GM12878 (cell line): ENCODE data around the gene JAG2. TPM values are rescaled to one million over a fixed set of nuclear protein-coding genes. Genes with fewer than 3 reads are reported as not detected.

Experiments
- CBX3 ChIP-seq: fragments of 200-600 bp; sonication (generic); IDR thresholded peaks from 2 replicates; pipeline ENCODE4 v1.6.1; 2016; ENCODE audit warnings: low read depth, borderline replicate concordance
- EED ChIP-seq: sonication (generic); IDR thresholded peaks from 2 replicates; pipeline ENCODE4 v1.6.1; 2016; ENCODE audit warnings: antibody characterized with exemption, low read depth
- ESRRA ChIP-seq: IDR thresholded peaks from 2 replicates; pipeline ENCODE4 v1.6.1; 2012; ENCODE audit warnings: mild to moderate bottlenecking, low read length, improper control_type of control experiment
- IRF4 ChIP-seq: IDR thresholded peaks from 2 replicates; pipeline ENCODE4 v1.6.1; 2011; ENCODE audit warnings: low read depth, low read length
- NBN ChIP-seq: fragments of 450-650 bp; IDR thresholded peaks from 2 replicates; pipeline ENCODE4 v1.6.1; 2016
- NFYA ChIP-seq: IDR thresholded peaks from 2 replicates; pipeline ENCODE4 v1.6.1; 2011; ENCODE audit warnings: low read depth, mild to moderate bottlenecking, low read length, improper control_type of control experiment, borderline replicate concordance
- SMAD1 ChIP-seq: fragments of 450-650 bp; IDR thresholded peaks from 2 replicates; pipeline ENCODE4 v1.6.1; 2018; ENCODE audit warnings: mild to moderate bottlenecking, low read depth; ENCODE audit not compliant: partially characterized antibody
- SREBF1 ChIP-seq: IDR thresholded peaks from 2 replicates; pipeline ENCODE4 v1.6.1; 2012; ENCODE audit warnings: mild to moderate bottlenecking, low read length
- ZSCAN29 ChIP-seq: fragments of 450-650 bp; IDR thresholded peaks from 2 replicates; pipeline ENCODE4 v1.6.1; 2017; ENCODE audit warnings: mild to moderate bottlenecking, moderate library complexity
- ZZZ3 ChIP-seq: IDR thresholded peaks from 2 replicates; pipeline ENCODE4 v1.6.1; 2011; ENCODE audit warnings: low read depth; ENCODE audit not compliant: control insufficient read depth, insufficient read length
- polyA plus RNA-seq, 11 experiments: library from polyadenylated mRNA; depleted of rRNA in 4 of 11; unstranded in 6 of 11; stranded (reverse) in 5 of 11; fragments of >200 nt; fragmentation: Nextera tagmentation in 4 of 11; fragmentation: Illumina TruSeq in 1 of 11; extraction: Ambion mirVana in 4 of 11; extraction: Trizol in 1 of 11; gene quantifications; 1 replicate in 1 of 11; 2 replicates in 10 of 11; pipeline versions ENCODE4 v1.2.1 to v1.2.3, GENCODE V29; 2011 to 2016; ENCODE audit warnings: inconsistent platforms in 2 of 11, missing spikeins in 2 of 11, low read depth in 1 of 11
- total RNA-seq, 4 experiments: library from RNA; depleted of rRNA in 3 of 4; stranded (reverse); fragments of >200 nt in 3 of 4; fragmentation: Illumina TruSeq in 1 of 4; extraction: Trizol in 1 of 4; gene quantifications; 2 replicates each; pipeline versions ENCODE4 v1.2.1 to v1.2.3, GENCODE V29; 2013 to 2021
- TF ChIP-seq, protein P1 (sequence below): fragments of 150-350 bp; IDR thresholded peaks from 2 replicates; pipeline ENCODE4 v1.6.1; 2014; ENCODE audit warnings: mild to moderate bottlenecking, low read depth, low read length
- TF ChIP-seq, protein P2 (sequence below): fragments of 450-650 bp; IDR thresholded peaks from 2 replicates; pipeline ENCODE4 v1.6.1; 2017; ENCODE audit warnings: mild to moderate bottlenecking, low read depth, inconsistent platforms; ENCODE audit not compliant: poor library complexity, severe bottlenecking
- TF ChIP-seq, protein P3 (sequence below): fragments of 450-650 bp; IDR thresholded peaks from 2 replicates; pipeline ENCODE4 v1.6.1; 2014; ENCODE audit warnings: mild to moderate bottlenecking

The JAG2 gene
- total and polyA plus RNA-seq, 10 of the 15 experiments (the other 5 are each of a cell fraction or from before 2014, with no cell fraction given), result 0.04 to 0.14 (median 0.06) TPM; not detected in 5

DNA sequence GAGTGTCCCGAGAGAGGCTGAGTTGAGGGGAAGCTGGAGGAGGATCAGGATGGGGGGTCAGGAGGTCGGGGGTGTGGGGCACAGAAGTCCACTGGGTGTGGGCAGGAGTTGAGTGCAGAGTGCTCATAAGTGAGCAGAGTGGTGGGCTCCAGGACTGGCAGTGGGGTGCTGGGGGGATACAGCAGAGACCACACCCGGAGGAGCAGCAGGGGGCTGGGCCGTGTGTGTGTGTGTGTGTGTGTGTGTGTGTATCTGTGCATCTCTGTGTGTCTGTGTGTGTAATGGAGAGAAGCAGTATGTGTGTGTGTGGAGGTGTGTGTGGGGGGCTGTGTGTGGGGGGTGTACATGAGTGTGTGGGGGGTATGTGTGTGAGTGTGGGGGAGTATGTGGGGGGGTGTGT, 17.4 kb upstream of the JAG2 start (continued):
- TF ChIP-seq, protein P1, sequence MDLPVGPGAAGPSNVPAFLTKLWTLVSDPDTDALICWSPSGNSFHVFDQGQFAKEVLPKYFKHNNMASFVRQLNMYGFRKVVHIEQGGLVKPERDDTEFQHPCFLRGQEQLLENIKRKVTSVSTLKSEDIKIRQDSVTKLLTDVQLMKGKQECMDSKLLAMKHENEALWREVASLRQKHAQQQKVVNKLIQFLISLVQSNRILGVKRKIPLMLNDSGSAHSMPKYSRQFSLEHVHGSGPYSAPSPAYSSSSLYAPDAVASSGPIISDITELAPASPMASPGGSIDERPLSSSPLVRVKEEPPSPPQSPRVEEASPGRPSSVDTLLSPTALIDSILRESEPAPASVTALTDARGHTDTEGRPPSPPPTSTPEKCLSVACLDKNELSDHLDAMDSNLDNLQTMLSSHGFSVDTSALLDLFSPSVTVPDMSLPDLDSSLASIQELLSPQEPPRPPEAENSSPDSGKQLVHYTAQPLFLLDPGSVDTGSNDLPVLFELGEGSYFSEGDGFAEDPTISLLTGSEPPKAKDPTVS, result no peak
- no peak for TF ChIP-seq ZSCAN29
- TF ChIP-seq NBN, result no peak
- TF ChIP-seq CBX3, result no peak
- no peak for TF ChIP-seq SREBF1
- no peak for TF ChIP-seq ESRRA
- TF ChIP-seq, protein P2, sequence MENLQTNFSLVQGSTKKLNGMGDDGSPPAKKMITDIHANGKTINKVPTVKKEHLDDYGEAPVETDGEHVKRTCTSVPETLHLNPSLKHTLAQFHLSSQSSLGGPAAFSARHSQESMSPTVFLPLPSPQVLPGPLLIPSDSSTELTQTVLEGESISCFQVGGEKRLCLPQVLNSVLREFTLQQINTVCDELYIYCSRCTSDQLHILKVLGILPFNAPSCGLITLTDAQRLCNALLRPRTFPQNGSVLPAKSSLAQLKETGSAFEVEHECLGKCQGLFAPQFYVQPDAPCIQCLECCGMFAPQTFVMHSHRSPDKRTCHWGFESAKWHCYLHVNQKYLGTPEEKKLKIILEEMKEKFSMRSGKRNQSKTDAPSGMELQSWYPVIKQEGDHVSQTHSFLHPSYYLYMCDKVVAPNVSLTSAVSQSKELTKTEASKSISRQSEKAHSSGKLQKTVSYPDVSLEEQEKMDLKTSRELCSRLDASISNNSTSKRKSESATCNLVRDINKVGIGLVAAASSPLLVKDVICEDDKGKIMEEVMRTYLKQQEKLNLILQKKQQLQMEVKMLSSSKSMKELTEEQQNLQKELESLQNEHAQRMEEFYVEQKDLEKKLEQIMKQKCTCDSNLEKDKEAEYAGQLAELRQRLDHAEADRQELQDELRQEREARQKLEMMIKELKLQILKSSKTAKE, result no peak
- TF ChIP-seq SMAD1, result no peak
- TF ChIP-seq IRF4, result no peak
- no peak for TF ChIP-seq ZZZ3
- TF ChIP-seq NFYA, result no peak
- no peak for TF ChIP-seq EED
- TF ChIP-seq, protein P3, sequence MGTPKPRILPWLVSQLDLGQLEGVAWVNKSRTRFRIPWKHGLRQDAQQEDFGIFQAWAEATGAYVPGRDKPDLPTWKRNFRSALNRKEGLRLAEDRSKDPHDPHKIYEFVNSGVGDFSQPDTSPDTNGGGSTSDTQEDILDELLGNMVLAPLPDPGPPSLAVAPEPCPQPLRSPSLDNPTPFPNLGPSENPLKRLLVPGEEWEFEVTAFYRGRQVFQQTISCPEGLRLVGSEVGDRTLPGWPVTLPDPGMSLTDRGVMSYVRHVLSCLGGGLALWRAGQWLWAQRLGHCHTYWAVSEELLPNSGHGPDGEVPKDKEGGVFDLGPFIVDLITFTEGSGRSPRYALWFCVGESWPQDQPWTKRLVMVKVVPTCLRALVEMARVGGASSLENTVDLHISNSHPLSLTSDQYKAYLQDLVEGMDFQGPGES, result no peak
